ENCODE data around the gene GJA4.
"Not testable (repeated sequence)": the region's sequence is repeated elsewhere in the genome, so short reads cannot be mapped to it uniquely, and the experiment has no call there.

GJA4 gene

DNA sequence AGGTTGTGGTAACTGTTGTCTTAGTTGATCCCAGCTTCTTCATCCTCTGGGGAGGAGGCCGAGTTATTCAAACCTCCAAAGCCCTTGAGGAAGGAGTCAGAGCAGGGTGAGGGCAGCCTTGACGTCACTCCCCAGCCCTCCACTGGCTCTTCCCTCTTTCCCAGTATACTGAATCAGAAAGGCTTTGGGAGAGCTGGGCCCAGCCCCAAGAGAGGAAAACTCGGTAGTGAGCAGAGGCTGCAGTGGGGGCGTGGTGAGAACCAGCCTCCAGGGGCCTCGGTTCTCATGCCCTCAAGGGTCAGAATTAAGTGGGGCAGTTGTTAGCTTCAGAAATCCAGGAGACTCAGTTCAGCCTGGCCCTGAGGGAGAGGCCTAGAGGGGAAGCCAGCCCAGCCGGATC lies 1.8 kb upstream of the GJA4 start:
- DNase-seq (ENCODE audit: low read depth in 2 of 2), result no peak

DNA sequence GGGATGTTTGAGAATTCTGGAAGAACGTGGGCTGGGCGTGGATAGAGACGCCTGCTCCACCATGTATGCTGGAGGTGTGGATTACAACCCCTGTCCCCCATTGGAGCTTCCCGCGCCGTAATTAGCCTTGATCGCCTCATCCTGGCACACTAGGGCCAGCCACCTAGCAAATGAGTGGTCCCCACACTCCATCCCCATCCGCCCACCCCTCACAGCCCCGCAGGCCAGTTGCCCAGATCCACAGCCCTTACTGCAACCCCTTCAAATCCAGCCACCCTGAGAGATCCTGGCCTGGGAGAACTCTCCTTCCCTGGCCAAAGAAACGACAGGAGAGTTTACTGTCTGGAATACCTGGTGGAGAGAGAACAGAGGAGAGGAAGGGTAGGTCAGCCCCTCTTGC lies 375 bp upstream of the GJA4 start:
- no peak for DNase-seq (ENCODE audit: low read depth in 2 of 2)

DNA sequence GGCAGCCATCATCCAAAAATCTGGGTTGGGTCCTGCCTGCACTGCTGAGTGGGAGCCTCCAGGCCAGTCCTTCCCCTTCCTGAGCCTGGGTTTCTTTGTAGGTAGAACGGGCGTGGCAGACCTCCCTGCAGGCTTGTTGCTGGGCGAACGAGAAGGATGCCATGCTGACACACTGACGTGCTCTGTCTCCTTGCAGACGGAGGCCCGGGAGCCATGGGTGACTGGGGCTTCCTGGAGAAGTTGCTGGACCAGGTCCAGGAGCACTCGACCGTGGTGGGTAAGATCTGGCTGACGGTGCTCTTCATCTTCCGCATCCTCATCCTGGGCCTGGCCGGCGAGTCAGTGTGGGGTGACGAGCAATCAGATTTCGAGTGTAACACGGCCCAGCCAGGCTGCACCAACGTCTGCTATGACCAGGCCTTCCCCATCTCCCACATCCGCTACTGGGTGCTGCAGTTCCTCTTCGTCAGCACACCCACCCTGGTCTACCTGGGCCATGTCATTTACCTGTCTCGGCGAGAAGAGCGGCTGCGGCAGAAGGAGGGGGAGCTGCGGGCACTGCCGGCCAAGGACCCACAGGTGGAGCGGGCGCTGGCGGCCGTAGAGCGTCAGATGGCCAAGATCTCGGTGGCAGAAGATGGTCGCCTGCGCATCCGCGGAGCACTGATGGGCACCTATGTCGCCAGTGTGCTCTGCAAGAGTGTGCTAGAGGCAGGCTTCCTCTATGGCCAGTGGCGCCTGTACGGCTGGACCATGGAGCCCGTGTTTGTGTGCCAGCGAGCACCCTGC lies 1.4 kb downstream of the GJA4 start:
- no peak for DNase-seq (ENCODE audit: low read depth in 2 of 2)

DNA sequence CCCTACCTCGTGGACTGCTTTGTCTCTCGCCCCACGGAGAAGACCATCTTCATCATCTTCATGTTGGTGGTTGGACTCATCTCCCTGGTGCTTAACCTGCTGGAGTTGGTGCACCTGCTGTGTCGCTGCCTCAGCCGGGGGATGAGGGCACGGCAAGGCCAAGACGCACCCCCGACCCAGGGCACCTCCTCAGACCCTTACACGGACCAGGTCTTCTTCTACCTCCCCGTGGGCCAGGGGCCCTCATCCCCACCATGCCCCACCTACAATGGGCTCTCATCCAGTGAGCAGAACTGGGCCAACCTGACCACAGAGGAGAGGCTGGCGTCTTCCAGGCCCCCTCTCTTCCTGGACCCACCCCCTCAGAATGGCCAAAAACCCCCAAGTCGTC lies 2.0 kb downstream of the GJA4 start:
- no peak for DNase-seq (ENCODE audit: low read depth in 2 of 2)

DNA sequence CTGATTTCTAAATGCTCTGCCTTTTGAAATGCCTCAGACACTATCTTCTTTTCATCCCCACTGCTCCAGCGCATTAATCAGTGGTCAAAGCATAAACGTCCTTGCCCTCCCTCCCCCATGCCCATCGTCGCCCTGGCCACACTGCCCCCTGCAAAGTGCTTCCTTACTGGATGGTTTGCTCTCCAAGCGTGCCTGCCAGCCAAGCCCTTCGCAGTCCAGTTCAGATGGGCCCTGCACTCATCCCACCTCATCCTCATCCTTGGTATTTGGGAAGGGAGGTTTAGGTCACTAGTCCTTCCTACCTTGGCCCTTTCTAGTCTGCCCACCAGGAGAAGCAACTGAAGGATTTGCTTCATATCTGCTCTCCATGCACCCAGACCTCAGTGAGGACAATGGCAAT lies 3.1 kb downstream of the GJA4 start:
- DNase-seq (ENCODE audit: low read depth in 2 of 2), result no peak

DNA sequence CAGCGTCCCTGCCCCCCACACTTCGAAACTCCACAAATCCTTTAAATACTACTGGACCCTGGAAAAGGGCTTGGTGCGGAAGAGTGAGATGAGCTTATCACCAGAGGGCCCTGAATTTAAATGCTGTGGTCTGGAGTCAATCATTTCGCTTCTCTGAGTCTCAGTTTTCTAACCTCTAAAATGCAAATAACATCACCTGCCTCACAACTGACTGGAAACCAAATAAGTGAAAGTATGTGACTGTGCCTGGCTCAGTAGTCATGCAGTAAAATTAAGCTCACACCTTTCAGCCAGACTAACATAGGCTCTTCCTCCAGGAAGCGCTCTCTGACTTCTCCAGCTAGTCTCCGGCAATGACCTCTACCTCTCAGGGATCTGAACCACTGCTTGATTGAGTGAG lies 4.2 kb downstream of the GJA4 start:
- DNase-seq (ENCODE audit: low read depth in 2 of 2), result no peak

DNA sequence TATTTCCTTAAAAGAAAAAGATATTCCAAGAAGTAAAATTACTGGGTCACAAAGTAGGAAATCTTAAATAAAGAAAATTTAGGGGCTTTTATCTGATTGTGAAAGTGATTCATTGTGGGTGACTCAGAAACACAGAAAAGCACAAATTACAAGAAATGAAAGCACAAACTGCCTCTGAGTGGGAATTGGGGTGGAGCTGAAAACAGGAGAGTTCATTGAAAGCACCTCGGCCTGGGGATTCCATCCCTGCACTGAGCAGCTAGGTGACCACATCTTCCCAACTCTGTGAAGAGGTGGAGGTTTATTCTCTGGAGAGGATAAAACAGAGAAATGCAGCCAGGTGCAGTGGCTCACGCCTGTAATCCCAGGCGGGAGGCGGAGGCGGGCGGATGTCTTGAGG lies 7.4 kb downstream of the GJA4 start:
- DNase-seq (ENCODE audit: low read depth in 2 of 2), result no peak

DNA sequence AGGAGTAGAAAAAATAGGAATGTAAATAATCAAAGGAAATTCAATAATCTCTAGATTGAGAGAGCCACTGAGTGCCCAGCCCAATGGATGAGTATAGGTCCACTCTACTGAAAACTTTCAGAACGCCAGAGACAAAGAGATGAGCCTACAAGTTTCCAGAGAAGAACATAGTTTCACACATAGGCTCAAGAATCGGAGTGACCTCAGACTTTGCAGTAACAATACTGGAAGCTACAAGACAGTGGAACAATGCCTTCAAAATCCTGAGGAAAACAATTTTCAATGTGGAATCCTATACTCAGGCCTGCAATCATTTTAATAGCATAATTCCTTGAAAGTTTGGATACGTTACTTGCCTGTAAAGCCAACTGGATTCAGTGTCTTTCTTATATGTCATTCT lies 11.0 kb downstream of the GJA4 start:
- no peak for DNase-seq (ENCODE audit: low read depth in 2 of 2)

DNA sequence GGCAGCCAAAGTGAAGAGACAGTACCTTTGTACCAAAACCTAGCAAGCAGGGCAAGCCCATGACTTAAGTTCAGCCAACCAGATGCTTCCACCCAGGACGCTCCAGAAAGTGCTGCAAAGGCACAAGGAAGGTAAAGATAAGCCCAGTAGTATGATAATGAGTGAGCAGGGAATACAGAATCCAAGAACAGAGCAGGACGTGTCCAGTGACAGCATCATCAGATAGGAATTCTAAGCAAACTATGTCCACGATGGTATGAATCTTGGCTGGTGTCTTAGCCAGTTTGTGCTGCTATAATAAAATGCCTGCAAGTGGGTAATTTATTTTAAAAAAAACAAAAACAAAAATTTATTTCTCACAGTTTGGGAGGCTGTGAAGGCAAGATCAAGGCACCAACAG lies 13.6 kb downstream of the GJA4 start:
- DNase-seq (ENCODE audit: low read depth in 2 of 2), result no peak

DNA sequence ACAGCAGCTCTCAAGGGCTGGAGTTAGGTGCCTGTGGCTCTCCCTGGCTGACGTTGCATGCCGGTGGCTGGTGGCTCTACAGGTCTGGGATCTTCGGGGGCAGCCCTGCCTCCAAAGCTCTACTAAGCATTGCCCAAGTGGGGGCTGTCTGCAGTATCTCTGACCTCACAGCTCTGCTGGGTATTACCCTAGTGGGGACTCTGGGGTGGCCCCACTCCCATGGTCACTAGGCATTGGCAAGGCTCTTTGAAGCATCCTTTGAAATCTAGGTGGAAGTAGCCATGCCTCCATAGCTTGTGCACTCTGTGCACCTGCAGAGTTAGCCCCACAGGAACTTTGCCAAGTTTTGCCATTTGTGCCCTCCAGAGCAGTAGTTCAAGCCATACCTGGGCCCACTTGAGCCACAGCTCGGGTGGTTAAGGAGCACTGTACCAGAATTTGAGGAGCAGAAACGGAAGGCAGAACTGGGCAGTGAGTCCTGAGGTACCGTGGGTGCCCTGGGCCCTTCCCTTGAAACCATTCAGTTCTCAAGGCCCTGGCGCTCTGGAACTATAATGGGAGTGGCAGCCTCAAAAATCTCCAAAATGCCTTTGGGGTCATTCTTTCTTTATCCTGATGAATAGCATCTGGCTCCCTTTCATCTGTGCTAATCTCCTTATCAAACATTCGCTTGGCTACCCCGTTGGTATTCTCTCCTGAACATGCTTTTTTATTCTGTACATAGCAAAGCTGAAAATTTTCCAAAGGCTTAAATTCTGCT lies 15.4 kb downstream of the GJA4 start:
- no peak for DNase-seq (ENCODE audit: low read depth in 2 of 2)

DNA sequence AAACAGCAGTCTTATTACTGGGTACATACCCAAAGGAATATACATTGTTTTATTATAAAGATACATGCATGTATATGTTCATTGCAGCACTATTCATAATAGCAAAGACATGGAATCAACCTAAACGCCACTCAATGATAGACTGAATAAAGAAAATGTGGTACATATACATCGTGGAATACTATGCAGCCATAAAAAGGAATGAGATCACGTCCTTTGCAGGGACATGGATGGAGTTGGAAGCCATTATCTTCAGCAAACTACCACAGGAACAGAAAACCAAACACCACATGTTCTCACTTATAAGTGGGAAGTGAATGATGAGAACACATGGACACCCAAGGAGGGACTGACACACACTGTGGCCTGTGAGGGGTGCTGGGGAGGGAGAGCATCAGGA lies 18.0 kb downstream of the GJA4 start:
- DNase-seq (ENCODE audit: low read depth in 2 of 2), result not testable (repeated sequence)

DNA sequence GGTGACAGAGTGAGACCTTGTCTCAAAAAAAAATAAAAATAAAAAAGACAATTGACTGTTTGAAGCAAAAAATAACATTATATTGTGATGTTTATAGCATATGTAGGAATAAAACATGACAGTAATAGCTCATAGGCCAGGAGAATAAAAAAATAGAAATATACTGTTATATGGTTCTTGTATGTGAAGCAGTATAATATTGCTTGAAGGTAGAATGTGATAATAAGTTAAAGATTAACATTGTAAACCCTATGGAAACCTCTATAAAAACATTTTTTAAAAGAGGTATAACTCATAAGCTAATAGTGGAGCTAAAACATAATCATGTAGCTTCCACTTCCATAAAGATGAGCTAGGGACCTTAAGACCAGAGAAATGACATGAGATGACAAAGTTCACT lies 23.5 kb downstream of the GJA4 start:
- DNase-seq (ENCODE audit: low read depth in 2 of 2), result no peak

DNA sequence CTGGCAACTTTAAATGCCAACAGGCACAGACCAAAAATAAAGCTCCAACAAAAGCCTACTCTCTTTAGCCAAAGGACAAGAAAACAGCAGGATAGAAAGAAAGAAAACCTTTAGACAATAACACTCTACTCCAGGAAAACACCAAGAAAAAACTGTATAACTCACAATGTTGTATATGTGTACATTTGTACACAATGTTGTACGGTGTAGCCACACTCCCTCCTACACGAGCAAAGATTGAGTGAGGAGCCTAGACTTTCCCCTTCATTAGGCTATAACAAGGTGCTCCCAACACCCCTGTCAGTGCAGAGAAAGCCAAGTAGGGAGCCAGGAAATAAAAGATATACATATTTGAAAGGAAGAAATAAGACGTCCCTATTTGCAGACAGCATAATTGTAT lies 24.0 kb downstream of the GJA4 start:
- no peak for DNase-seq (ENCODE audit: low read depth in 2 of 2)

DNA sequence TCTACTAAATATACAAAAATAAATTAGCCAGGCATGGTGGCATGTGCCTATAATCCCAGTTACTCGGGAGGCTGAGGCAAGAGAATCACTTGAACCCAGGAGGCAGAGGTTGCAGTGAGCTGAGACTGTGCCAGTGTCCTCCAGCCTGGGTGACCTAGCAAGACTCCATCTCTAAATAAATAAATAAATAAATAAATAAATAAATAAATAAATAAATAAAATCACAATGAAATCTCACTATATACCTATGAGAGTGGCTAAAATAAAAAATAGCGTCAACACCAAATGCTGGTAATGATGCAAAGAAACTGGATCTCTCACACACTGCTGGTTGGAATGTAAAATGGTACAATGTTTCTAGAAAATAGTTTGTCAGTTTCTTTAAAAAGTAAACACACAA lies 26.1 kb downstream of the GJA4 start:
- not testable (repeated sequence) for DNase-seq (ENCODE audit: low read depth in 2 of 2)

DNA sequence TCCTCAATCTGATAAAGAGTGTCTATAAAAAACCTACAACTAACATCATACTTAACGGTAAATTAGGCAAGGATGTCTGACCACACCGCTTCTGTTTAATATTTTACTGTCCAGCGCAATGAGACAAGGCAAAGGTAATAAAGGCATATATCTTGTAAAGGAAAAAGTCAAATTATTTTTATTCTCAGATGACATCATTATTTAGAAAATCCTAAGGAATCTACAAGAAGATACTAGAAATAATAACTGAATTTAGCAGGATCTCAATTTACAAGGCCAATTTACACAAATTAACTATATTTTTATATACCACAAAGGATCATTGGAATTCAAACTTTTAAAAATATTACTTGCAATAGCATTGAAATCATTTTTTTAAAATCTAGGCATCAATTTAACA lies 29.4 kb downstream of the GJA4 start:
- DNase-seq (ENCODE audit: low read depth in 2 of 2), result no peak

DNA sequence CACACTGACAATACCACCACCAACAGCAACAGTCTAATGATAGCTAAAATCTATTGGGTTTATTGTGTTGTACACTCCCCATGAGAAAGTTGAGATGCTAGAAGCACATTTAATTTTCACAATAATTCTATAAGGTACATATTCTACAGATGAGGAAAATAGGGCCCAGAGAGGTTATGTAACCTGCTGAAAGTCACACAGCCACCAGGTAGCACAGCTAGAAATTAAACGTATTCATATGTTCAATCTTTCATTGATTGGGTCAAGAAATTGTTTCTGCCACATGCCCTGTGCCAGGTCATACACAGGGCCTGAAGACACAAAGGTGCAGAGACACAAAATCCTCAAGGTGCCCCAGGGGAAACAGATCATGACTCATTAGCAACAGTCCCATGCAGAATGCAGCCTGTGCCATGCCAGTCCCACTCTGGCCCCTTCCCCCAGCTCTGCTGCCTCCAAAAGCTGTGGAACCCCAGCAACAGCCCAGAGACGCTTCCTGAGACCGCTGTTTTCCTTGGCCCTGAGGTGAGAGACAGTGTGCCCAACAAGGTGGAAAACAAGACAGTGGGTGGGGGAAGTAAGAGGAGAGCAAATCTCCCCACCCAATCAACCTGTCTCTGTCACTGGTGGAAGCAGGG lies 32.1 kb downstream of the GJA4 start:
- no peak for DNase-seq (ENCODE audit: low read depth in 2 of 2)

DNA sequence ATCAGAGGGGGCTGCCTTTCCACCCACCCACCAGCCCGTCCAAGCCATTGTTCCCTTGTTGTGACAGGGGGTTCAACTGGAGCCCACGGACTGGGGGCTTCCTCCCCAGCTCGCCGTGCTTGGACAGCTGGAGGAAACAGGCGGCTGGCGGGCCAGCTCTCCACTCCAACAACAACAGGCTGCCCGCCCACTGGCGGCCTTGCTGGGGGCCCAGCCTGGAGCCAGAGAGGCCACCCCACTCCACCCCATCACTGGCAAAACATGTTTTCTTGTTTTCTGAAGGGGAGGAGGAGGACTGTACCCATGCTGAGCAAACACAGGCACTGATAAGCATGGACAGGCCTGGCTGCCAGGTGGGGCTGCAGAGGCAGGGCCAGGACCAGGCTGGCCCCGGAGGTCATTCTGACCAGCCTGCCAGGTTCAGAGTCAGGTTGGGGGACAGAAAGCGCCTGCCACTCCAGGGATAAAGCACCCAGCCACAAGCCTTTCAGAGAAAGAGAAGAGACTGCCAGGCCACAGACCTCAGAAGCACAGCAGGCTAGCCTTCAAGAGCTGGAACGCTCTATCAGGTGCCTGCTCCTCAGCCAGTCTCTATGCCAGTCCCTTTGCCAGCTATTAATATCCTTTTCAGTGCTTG lies 32.8 kb downstream of the GJA4 start:
- no peak for DNase-seq (ENCODE audit: low read depth in 2 of 2)

DNA sequence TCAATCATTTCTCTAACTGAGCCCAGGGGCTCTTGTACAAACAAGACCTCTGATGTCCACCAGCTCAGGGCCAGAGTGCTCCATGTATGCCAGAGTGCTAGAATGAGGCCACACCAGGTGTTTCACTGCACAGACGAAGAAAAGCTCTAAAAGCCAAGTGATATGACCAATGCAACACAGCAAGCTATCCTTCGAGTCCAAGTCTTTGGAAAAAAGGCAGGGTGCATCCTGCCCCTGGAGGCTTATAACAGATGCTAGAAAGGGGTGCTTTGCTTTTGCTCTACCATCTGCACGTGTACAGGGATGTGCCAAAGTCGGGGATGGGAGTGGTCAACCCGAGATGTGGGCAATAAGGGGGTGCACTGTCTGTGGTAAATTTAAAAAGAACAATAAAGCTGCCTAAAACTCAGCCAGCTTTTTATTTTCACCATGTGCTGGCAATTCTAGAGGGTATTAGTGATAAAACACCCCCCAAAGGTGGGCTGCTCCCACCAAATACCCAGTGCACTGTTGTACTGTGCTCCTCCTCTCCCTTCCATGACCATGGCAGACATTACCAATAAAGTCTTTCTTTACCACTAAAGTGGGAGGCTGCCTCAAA lies 34.6 kb downstream of the GJA4 start:
- DNase-seq (ENCODE audit: low read depth in 2 of 2), result no peak

DNA sequence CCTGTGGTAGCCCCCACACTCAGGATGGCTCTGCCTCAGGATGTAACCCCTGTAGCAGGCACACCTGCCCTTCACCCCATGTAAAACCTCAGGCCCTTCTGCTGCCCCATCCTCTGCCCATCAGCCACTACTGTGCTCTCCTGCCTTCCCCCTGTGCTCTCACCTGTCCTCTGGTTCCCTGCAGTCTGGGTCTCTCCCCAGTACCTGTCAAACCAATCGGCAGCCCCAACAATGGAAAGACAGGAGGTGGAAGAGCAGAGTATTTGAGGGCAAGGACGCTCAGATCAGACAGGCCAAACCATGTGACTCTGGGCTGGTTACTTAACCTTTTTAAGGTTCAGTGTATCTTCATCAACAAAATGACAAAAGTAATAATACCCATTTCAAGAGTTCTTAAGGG lies 35.8 kb downstream of the GJA4 start:
- DNase-seq (ENCODE audit: low read depth in 2 of 2), result no peak

DNA sequence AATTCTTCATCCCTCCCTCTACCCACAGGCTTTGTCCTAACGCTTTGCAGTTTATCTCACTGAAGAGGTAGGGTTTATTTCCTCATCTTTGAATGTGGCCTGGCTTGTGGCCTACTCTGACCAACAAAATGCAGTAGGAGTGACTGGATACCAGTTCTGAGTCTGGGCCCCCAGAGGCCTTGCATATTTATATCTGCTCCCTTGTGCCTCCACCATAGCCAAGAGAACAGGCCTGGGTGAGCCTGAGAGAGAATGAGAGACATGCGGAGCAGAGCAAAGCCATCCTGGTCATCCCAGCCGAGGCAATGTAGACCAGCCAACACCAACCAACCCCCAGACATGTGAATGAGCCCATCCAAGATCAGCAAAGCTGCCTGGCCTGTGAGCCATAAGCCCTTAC lies 36.5 kb downstream of the GJA4 start:
- DNase-seq (ENCODE audit: low read depth in 2 of 2), result no peak

DNA sequence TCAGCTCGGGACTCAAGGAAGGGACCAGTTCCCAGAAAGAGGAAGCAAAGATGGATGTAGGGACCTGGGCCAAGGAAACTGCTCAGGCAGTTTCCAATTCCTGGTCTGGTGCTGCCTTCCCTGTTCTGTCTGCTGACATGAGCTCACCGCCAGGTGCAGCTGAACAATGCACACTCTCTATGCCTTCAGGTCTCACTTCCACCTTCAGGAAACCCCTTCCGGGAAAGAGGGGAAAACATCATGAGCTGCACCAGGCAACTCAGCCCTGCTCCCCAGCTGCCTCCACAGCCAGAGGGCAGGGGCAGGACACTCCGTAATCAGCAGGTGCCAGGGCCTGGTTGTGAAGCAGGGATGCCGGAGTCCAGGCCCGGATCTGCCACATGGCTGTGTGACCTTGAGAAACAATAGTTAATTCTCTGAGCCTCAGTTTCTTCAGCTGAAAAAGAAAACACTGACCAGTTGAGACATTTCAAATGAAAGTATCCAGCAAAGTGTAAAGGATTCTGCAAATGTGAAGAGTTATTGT lies 39.0 kb downstream of the GJA4 start:
- DNase-seq (ENCODE audit: low read depth in 2 of 2), result no peak

DNA sequence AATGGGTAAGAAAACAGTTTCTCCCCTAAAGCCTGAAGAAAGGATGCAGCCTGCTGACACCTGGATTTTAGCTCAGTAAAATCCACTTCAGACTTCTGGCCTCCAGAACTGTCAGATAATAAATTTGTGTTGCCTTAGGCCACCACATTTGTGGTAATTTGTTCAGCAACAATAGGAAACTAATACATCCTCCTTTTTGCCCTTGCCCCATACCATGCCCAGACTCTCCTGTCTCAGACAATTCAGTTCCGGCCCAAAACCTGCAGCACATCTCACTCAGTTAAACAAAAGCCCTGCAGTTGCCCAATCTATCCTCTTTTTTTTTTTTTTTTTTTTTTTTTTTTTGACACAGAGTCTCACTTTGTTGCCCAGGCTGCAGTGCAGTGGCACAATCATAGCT lies 40.9 kb downstream of the GJA4 start:
- DNase-seq (ENCODE audit: low read depth in 2 of 2), result no peak

Measured in stimulated activated CD4-positive, alpha-beta T cell treated with anti-CD3 and anti-CD28 coated beads, Interleukin-15, amount 100 ng/mL, for 48 hours (primary cell).